ENCODE results near the gene PRPF39. TPM values are rescaled to one million over a fixed set of nuclear protein-coding genes. Genes with fewer than 3 reads are reported as not detected.

Gene PRPF39
- total and polyA plus RNA-seq, 2 of the 13 experiments (the other 11 are each of a cell fraction or from before 2014, with no cell fraction given) = 44.2 to 65.0 TPM

GRCh38 chr14:45135659-45136395 lies 51.9 kb downstream of the PRPF39 start, which contains the start of gene FANCM (continued):
- TF ChIP-seq RFX3 (CRISPR knock-in tag; IDR thresholded peaks at IDR 0.05) = no peak
- no peak for TF ChIP-seq ZBTB25 (CRISPR knock-in tag; IDR thresholded peaks at IDR 0.05)
- TF ChIP-seq PHF21A (CRISPR knock-in tag; IDR thresholded peaks at IDR 0.05) = peak; percentile 76; the same call in 1 of the 2 replicates
- no peak for TF ChIP-seq ZFP62 (CRISPR knock-in tag; IDR thresholded peaks at IDR 0.05)
- TF ChIP-seq ZNF30 (CRISPR knock-in tag; IDR thresholded peaks at IDR 0.05) = no peak
- TF ChIP-seq, protein P1, sequence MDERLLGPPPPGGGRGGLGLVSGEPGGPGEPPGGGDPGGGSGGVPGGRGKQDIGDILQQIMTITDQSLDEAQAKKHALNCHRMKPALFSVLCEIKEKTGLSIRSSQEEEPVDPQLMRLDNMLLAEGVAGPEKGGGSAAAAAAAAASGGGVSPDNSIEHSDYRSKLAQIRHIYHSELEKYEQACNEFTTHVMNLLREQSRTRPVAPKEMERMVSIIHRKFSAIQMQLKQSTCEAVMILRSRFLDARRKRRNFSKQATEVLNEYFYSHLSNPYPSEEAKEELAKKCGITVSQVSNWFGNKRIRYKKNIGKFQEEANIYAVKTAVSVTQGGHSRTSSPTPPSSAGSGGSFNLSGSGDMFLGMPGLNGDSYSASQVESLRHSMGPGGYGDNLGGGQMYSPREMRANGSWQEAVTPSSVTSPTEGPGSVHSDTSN (CRISPR knock-in tag; IDR thresholded peaks at IDR 0.05) = no peak
- TF ChIP-seq NR2F2 (IDR thresholded peaks at IDR 0.05; ENCODE audit: borderline replicate concordance, low read depth) = no peak
- TF ChIP-seq DMAP1 (CRISPR knock-in tag; IDR thresholded peaks at IDR 0.05) = peak; percentile 26; the same call in 1 of the 2 replicates
- TF ChIP-seq ZNF574 (CRISPR knock-in tag; IDR thresholded peaks at IDR 0.05) = peak; percentile 67
- peak; percentile 55 for TF ChIP-seq HNRNPLL (IDR thresholded peaks at IDR 0.05; ENCODE audit: low read depth, low read length, poor library complexity, severe bottlenecking)
- no peak for TF ChIP-seq ZNF577 (CRISPR knock-in tag; IDR thresholded peaks at IDR 0.05; ENCODE audit: borderline replicate concordance, low read depth)
- TF ChIP-seq ZNF709 (CRISPR knock-in tag; IDR thresholded peaks at IDR 0.05) = no peak
- no peak for TF ChIP-seq ZSCAN30 (CRISPR knock-in tag; IDR thresholded peaks at IDR 0.05)
- TF ChIP-seq ELF3 (CRISPR knock-in tag; IDR thresholded peaks at IDR 0.05) = peak; percentile 49; the same call in 1 of the 2 replicates
- peak; percentile 51 for TF ChIP-seq ZNF18 (CRISPR knock-in tag; IDR thresholded peaks at IDR 0.05; ENCODE audit: insufficient replicate concordance)
- TF ChIP-seq SOX13 (IDR thresholded peaks at IDR 0.05) = no peak
- TF ChIP-seq SOX13 (CRISPR knock-in tag; conservative IDR thresholded peaks at IDR 0.05 in 1 of 2, IDR thresholded peaks at IDR 0.05 in 1 of 2) = peak in 1 of 2 experiments; percentile 31; a peak in 1 of 4 replicates
- TF ChIP-seq MIER3 (CRISPR knock-in tag; IDR thresholded peaks at IDR 0.05; ENCODE audit: borderline replicate concordance) = no peak; the same call in 1 of the 2 replicates
- no peak for TF ChIP-seq CCDC6 (CRISPR knock-in tag; IDR thresholded peaks at IDR 0.05)
- TF ChIP-seq ZNF317 (CRISPR knock-in tag; IDR thresholded peaks at IDR 0.05) = no peak
- no peak for TF ChIP-seq TOE1 (CRISPR knock-in tag; IDR thresholded peaks at IDR 0.05)
- TF ChIP-seq ZNF446 (CRISPR knock-in tag; IDR thresholded peaks at IDR 0.05) = no peak
- no peak for TF ChIP-seq NR0B2 (CRISPR knock-in tag; IDR thresholded peaks at IDR 0.05)
- peak; percentile 100 for TF ChIP-seq SIN3A (IDR thresholded peaks at IDR 0.05; ENCODE audit: borderline replicate concordance, low read depth, low read length)

Measured in HepG2 (cell line).